T-helper 9 cell (primary cell): Measurements from ENCODE around the gene MTFMT.
"Not testable (repeated sequence)": the region's sequence is repeated elsewhere in the genome, so short reads cannot be mapped to it uniquely, and the experiment has no call there.

Experiments
- DNase-seq: peaks from one replicate; pipeline ENCODE4 v3.0.0-alpha.2; 2020
- total RNA-seq, 2 donors: gene quantifications; one replicate each; lab custom pipeline; 2026; lab: John Stamatoyannopoulos, UW

Gene MTFMT
- total RNA-seq: 9.2 to 12.7 reads per million in 2 donors

DNA sequence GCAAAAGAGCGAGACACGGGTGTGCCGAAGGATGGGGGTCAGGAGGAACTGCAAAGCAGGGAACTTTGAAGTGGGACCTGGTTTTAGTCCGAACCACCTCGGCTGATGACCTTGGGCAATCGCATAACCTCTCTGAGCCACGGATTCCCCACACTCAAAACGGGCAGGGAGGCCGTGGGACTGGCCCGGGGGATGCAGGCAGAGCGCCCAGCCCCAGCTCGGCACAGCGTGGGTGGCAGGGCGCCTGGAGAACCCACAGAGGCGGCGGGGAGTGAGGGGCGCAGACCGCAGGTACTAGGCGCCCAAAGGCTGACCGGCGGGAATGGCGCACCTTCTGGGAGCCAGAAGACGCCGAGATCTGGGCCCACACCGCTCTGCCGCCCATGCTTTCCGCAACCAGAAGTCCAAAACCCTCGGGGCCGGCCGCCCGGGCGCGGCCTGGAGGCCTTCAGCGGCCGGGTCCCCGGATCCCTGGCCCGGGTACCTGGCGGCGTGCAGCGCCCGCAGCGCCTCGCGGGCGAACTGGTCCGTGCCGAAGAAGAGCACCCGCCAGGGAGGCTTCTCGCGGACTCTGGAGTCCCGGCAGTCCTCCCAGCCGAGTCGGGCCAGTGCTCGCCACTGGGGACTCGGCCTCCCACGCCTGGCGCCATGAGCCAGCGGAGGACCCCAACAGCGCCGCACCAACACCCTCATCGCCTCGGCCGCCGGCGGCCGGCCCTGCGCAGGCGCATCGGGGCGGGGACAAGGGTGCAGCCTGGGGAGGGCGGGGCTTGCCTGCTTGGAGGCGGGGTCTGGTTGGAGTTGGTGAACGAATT lies at the start of gene MTFMT:
Gene MTFMT, minus strand, starts transcription at position 719 of the 815 bp plus-strand sequence. Its CDS starts 26 bp downstream, at position 693.
- peak; percentile 93 for DNase-seq

DNA sequence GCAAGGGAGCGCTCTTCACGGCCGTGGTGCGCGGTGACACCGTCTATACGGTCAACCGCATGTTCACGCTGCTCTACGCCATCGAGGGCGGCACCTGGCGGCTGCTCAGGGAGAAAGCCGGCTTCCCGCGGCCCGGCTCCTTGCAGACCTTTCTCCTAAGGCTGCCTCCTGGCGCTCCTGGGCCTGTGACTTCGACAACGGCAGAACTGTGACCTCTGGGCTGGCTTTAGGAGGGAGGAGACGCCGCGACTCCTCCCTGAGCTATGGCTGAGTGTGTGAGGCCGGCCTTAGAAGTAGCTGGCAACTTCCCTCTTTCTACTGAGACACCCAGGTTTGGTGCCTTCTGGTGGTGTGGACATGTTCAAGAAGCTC lies 48.5 kb upstream of the MTFMT start:
- peak; percentile 23 for DNase-seq

DNA sequence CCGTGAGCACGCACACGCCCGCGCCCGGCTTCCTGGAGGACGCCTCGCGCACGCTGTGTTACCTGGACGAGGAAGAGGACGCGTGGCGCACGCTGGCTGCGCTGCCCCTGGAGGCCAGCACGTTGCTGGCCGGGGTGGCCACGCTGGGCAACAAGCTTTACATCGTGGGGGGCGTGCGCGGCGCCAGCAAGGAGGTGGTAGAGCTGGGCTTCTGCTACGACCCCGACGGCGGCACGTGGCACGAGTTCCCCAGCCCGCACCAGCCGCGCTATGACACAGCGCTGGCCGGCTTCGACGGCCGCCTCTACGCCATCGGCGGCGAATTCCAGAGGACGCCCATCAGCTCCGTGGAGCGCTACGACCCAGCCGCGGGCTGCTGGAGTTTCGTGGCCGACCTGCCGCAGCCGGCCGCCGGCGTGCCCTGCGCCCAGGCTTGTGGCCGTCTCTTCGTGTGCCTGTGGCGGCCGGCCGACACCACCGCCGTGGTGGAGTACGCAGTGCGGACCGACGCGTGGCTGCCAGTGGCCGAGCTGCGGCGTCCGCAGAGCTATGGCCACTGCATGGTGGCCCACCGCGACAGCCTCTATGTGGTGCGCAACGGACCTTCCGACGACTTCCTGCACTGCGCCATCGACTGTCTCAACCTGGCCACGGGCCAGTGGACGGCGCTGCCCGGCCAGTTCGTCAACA lies 48.0 kb upstream of the MTFMT start:
- DNase-seq: no peak

DNA sequence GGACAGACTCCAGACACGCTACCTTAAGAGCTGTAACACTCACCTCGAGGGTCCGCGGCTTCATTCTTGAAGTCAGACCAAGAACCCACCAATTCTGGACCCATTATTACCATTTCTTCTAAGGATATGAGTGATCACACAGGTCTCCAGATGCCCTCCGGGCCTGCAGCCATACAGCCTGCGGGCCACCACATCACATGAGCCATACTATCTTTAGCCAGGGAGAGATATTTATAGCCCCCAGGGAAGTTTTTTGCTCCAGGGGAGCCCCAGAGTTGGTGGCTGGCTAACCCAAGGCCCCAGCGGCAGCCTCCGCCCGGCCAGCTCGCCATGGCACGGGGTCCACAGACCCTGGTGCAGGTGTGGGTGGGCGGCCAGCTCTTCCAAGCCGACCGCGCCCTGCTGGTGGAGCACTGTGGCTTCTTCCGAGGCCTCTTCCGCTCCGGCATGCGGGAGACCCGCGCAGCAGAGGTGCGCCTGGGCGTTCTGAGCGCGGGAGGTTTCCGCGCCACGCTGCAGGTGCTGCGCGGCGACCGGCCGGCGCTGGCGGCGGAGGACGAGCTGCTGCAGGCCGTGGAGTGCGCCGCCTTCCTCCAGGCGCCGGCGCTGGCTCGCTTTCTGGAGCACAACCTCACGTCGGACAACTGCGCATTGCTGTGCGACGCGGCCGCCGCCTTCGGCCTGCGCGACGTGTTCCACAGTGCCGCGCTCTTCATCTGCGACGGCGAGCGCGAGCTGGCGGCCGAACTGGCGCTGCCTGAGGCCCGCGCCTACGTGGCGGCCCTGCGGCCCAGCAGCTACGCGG lies 47.2 kb upstream of the MTFMT start, which contains the start of gene KBTBD13:
Gene KBTBD13, plus strand, starts transcription at position 261 of the 805 bp plus-strand sequence. Its CDS starts 70 bp downstream, at position 331.
- no peak for DNase-seq

DNA sequence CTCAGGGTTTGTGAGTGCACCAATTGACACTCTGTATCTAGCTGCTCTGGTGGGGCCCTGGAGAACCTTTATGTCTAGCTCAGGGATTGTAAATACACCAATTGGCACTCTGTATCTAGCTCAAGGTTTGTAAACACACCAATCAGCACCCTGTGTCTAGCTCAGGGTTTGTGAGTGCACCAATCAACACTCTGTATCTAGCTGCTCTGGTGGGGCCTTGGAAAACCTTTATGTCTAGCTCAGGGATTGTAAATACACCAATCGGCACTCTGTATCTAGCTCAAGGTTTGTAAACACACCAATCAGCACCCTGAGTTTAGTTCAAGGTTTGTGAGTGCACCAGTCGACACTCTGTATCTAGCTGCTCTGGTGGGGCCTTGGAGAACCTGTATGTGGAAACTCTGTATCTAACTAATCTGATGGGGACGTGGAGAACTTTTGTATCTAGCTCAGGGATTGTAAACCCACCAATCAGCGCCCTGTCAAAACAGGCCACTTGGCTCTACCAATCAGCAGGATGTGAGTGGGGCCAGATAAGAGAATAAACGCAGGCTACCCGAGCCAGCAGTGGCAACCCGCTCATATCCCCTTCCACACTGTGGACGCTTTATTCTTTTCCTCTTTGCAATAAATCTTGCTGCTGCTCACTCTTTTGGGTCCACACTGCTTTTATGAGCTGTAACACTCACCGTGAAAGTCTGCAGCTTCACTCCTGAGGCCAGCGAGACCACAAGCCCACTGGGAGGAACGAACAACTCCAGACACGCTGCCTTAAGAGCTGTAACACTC lies 46.4 kb upstream of the MTFMT start:
- not testable (repeated sequence) for DNase-seq

DNA sequence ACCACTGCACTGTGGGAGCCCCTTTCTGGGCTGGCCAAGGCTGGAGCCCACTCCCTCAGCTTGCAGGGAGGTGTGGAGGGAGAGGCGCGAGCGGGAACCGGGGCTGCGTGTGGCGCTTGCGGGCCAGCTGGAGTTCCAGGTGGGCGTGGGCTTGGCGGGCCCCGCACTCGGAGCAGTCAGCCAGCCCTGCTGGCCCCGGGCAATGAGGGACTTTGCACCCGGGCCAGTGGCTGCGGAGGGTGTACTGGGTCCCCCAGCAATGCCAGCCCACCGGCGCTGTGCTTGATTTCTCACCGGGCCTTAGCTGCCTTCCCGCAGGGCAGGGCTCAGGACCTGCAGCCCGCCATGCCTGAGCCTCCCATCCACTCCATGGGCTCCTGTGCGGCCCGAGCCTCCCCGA lies 45.5 kb upstream of the MTFMT start:
- DNase-seq: not testable (repeated sequence)

DNA sequence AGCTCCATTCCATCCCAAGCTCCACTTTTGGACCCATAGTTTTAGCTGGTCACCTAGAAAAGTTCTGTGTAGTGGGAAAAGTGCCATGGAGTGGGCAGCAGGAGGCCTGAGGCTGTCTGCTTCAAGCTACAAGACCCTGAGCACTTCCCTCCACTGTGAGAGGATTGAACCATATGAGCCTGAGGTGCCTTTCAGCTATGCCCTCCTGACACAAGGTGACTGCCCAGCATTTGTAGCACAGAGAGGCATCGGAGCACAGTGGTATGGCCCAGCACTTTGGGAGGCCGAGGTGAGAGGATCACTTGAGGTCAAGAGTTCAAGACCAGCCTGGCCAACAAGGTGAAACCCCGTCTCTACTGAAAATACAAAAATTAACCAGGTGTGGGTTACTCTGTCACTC lies 43.2 kb upstream of the MTFMT start:
- DNase-seq: no peak

DNA sequence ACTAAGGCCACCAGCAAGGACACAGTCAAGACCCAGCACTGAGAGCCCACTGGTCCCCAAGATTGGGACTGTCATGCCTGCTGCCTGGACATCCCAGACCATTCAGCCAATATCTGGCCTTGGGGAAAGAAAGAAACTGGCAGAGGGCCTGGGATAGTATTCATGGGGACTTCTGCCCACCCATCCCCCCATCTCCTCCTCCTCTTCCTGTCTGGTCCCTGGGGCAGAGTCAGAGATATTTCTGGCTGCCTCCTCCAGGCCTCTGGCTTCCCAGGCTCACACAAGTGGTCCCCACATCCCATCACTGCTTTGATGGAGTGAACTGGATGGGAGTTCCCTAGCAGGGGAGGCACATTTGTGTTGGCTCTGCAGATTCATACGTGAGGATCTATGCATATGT lies 42.6 kb upstream of the MTFMT start:
- no peak for DNase-seq

DNA sequence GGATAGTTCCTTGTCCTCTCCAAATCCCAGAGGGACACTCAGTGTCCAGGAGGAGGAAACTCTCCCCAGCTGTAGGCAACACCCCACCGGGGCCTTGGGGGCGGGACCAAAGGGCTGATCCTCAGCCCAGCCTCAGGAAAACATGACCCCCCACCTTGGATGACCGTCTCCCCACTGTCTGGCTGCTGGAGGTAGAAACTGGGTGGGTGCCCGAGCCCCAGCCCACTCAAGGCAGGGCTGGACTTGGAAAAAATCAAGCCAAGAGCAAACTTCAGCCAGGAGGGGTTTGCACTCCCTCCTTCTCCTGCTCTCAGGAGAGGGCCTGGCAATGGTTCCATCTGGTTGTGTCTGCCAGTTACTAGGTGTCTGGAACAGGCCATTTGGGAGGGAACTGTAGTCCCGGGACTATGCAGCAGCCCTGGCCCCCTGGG lies 42.0 kb upstream of the MTFMT start:
- no peak for DNase-seq

DNA sequence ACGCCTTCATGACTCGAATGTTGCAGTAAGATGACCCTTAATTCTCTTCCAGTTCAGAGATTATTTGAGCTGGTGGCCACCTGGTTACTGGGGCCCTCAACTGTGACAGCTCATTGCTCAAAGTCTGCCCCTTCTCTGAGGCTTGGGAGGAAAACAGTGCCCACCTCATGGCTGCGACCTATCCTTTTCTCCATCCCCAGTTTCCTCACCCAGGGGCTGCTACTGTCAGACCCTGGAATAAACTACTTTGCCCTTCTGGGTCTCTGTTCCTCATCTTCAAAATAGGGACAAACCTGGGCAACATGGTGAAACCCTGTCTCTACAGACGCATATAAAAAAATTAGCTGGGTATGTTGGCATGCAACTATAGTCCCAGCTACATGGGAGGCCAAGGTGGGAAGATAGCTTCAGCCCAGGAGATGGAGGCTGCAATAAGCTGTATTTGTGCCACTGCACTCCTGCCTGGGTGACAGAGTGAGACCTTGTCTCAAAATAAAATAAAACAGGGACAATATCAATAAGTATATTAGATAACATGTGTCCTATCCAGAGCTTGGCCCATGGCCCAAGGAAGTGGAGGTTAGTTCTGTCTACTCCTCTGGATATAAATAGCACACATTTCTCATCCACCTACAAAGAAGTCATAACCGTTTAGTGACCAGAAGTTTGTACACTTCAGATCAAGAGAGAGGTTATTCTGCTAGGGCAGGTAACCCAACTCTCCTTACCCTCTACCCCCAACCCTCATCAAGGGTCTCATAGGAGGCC lies 40.5 kb upstream of the MTFMT start:
- no peak for DNase-seq

DNA sequence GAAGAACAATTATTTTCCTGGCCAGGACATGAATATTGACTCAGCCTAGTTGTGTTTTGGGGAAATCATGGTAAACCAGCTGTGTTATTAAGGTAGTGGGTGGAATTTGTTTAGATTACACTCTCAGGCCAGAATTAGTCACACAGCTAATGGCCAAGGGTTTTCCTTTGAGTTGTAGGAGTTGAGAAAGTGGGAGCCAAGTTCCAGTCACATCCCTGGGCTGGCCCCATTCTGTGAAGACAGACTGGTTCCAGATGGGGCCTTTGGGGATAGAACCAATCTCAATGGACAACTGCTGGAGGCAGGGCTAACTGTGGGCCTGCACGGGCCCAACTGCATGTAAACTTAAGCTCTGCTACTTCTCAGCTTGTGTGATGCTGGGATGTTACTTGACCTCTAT lies 39.7 kb upstream of the MTFMT start:
- DNase-seq: no peak

DNA sequence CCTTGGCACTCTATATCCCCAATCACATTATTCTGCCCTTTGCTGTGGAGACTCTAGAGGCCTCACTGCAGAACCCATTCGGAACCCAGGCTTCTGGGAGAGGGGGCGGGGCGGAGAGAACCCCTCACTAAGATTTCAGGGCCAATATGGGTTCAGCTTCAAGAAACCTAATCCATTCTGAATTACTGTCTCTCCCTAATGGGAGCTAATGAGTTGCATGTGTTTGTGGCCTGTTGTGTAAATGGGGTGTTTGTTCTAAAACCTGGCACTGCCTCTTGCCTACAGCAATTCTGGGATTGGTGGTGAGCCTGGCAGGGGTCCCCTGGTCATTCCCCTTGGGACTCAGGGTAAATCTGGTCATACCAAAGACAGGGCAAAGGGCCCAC lies 39.0 kb upstream of the MTFMT start:
- no peak for DNase-seq

DNA sequence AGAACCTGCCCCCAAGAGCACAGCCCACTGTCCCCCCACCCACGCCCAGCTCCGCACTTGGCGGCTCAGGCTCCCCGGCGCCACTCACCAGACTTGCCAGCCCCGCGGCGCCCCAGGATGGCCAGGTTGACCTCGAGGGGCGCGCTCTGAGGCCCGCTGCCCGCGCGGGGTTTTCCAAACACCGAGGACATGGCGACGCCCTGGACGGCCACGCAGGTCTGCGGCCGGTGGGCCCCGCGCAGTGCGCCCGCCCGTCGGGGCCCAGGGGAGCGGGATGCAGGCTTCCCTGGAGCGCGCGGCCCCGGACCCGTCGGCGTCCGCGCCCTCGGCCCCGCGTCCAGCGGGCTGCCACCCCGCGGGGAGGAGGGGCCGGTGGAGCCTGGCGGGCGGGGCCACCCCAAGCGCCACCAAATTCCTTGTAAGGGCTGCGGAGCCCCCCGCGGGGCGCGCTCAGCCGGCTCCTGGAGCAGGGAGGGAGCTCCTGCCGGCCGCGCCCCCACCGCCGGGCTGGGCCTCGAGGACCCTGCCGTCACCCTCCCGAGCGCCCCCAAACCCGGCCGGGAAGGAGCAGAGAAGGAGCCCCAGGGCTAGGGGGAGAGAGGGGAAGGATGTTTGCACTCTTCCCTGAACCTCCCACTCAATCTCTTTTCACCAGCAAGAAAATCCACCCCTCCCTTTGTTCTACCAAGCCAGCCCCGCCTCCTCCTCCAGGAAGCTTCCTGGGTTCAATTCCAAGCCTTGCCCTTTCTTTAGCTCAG lies 38.4 kb upstream of the MTFMT start, which contains the start of gene RASL12:
Gene RASL12, minus strand, starts transcription at position 347 of the 758 bp plus-strand sequence. Its CDS starts 156 bp downstream, at position 191.
- no peak for DNase-seq

DNA sequence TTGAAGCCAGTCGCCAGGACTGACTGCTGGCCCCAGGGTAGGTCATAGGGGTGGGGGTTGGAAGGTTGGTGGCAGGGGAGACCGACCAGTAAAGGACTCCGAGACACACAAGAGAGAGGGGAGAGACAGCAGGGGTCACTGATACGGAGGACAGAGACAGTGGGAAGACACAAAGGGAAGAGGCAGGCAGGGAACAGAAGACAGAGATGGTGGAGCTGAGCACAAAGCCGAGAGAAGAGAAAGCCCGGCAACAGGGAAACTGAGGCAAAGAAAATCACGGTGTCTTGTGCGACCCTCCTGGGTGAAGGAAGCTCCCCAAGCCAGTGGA lies 37.8 kb upstream of the MTFMT start:
- DNase-seq: no peak

DNA sequence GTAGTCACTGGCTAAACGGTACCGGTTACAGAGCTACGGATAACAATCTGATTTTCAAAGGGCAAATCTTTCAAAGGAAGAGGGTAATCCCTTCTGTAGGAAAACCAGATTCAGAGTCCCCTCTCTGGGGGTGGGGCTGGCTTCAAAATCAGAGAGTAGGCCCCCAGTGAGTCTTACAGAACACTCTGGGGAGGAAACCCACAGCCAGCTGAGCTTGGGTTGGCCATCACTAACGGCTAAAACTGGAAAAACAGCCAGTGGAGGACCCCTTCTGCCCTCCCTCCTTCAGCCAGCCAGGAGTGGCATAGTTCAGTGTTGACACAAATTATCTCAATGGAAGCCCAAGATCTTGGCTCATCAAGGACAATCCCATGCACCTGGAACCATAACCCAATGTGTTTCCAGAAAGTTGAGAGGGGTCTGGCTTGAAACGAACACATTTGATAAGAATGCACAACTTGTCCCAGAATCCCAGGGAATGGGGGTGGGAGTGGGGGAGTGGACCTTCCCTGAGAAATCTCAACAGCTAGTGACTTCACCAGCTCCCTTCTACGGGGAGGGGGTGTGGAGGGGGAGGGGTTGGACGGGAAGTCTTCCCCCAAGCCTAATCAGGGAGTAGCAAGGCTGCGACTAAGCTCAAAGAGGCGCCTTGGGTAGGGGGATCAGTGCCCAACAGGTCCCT lies 37.3 kb upstream of the MTFMT start:
- no peak for DNase-seq

DNA sequence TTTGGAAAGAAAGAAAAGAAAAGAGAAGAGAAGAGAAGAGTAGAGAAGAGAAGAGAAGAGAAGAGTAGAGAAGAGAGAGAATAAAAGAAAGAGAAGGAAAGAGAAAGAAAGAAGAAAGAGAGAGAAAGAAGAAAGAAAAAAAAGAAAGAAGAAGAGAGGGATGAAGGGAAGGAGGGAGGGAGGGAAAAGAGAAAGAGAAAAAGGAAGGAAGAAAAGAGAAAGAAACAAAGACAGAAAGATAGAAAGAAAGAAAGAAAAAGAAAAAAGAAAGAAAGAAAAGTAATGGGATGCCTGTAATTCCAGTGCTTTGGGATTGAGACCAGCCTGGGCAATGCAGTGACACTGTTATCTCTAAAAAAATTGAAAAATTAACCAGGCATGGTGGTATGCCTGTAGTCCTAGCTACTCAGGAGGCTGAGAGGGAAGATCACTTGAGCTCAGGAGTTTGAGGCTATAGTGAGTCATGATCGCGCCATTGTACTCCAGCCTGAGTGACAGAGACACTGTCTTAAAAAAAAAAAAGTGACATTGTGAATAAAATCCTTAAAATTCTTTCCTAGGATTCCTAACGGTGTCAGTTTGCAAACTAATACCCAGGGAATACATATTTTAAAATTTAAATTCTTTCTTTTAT lies 36.7 kb upstream of the MTFMT start:
- DNase-seq: no peak

DNA sequence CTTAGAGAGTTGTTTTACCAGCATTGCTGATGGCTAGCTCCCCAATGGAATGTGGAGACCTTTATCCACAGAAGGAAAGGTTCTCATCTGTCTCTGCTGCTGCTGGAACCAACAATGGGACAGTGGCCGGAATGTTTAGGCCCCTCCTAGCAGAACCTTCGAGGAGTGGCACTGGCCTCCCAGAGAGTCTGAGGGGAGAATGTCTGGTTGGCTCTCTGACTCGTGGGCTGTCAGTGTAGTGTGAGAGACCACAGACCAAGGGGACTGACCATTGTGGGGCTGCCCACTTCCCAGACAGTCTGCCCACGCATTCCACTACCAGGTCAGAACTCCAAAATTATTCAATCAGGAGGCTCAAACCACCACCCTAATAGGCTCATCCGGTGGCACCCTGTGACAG lies 33.3 kb upstream of the MTFMT start:
- no peak for DNase-seq

DNA sequence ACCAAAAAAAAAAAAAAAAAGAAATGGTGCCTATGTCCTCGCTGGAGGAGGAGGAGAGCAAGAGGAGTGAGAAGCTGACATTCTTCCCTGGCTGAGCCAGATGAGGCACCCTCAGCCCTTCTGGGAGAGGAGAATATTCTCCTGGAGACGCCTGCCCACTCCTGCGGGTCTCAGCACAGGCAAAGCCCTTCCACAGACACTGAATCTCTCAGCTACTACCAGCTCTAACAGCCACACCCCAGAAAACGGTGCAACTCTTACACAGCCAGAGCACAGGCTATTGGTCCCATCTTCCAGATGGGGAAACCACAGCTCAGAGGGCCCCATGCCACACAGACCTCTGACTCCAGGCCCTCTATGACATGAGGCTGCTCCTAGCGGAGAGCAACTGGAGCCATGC lies 32.6 kb upstream of the MTFMT start:
- DNase-seq: no peak

DNA sequence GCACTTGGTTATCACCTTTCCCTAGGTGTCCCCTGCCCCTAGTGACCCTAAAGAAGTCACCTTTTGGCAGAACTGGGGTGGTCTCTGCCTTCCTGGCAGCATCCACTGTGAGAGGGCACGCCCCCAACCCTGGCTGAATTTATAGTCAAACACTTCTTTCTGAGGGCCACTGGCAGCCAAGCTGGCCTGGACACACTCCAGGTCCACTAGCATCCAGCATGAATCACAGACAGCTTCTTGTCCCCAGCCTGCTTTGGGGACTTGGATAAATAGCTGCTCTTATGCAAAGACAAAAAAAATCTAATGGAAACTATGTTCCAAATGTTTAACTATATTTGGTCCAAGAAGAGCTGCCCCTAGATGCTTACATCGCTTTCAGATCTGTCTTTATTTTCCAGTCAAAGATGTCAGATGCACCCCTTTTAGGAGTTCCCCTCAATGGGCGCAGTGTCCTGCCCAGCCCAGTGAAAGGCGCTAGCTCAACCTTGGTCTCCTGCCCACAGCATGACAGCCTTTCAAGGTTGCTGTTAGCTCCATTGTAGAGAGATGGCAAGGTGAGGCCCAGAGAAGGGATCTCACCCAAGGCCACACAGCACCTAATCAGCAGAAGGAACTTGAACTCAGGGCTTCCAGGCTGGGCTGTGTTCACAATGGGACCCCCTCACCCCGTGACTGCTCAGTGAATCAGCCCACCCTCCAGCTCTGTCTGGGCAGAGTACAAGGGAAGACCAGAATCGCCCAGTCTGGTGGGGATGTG lies 31.4 kb upstream of the MTFMT start:
- DNase-seq: no peak
